Esophagus muscularis mucosa (tissue), 4 donors: Measurements from ENCODE around the gene CLRN2.

ENCODE experiments used
- CTCF ChIP-seq, 3 experiments: fragments of 200-600 bp in 2 of 3; fragments of 450-650 bp in 1 of 3; sonication (generic) in 2 of 3; IDR thresholded peaks; one replicate each; pipeline ENCODE4 v1.5.1; 2017 to 2019; ENCODE audit warnings: antibody characterized with exemption in 3 of 3, mild to moderate bottlenecking in 2 of 3, moderate library complexity in 1 of 3
- EP300 ChIP-seq: sonication (generic); formaldehyde crosslinking; IDR thresholded peaks from one replicate; pipeline ENCODE4 v1.6.1; 2017; ENCODE audit warnings: antibody characterized with exemption
- POLR2A ChIP-seq: fragments of 450-650 bp; IDR thresholded peaks from one replicate; pipeline ENCODE4 v1.6.1; 2017; ENCODE audit warnings: antibody characterized with exemption, moderate library complexity, mild to moderate bottlenecking, low read depth
- POLR2AphosphoS5 ChIP-seq, 2 donors: sonication (generic); formaldehyde crosslinking; IDR thresholded peaks; one replicate each; pipeline ENCODE4 v1.6.1; 2017; ENCODE audit warnings: antibody characterized with exemption in 2 of 2

- TF ChIP-seq POLR2A (no peak), CTCF (IDR thresholded peaks at IDR 0.05) (no peak), POLR2AphosphoS5 (IDR thresholded peaks at IDR 0.05) (no peak), EP300 (no peak)
These were observed 2.0 kb downstream of the CLRN2 start for GRCh38 chr4:17516980-17517379.
